ENCODE results near the gene ATP1B4.
"Not testable (repeated sequence)": the region's sequence is repeated elsewhere in the genome, so short reads cannot be mapped to it uniquely, and the experiment has no call there.

The ATP1B4 gene

DNA sequence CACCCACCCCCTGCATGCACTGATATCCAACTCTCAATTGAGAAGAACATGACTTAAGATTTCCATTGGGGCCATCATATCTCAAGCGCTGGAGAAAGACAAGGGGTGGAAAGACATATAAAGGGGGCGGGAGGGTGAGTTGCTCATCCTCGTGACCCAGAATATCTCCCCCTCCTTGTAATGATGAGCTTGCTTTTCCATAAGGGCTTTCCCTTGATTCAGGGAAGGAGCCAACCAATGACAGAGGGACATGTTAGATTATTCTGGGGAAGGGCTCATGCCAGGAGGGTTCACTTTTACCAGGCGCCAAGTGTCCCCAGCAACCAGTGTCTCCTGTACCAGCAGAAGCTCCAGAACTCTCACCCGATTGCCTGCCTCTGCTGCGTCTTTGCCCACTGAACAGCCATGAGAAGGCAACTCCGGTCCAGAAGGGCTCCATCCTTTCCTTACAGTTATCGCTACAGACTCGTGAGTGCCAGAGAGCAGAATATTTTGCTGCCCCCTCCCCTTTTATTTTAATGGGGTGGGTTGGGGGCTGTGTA, at the start of gene ATP1B4:
Gene ATP1B4, plus strand, starts transcription at position 326 of the 542 bp plus-strand sequence. Its CDS starts 80 bp downstream, at position 406.
- DNase-seq: no peak

DNA sequence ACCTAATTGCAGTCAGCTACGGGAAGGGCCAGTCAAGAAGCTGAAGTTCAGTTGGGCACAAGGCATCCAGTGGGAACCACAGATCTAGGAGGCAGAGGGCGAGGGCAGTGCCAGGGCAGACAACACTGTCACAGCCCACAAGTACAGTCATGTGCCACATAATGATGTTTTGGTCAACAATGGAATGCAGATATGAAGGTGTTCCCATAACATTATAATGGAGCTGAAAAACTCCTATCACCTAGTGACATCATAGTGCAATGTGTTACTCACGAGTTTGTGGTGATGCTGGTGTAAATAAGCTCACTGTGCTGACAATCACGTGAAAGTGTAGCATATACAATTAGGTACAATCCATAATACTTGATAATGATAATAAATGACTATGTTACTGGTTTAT, 46.1 kb upstream of the ATP1B4 start:
- DNase-seq: no peak

DNA sequence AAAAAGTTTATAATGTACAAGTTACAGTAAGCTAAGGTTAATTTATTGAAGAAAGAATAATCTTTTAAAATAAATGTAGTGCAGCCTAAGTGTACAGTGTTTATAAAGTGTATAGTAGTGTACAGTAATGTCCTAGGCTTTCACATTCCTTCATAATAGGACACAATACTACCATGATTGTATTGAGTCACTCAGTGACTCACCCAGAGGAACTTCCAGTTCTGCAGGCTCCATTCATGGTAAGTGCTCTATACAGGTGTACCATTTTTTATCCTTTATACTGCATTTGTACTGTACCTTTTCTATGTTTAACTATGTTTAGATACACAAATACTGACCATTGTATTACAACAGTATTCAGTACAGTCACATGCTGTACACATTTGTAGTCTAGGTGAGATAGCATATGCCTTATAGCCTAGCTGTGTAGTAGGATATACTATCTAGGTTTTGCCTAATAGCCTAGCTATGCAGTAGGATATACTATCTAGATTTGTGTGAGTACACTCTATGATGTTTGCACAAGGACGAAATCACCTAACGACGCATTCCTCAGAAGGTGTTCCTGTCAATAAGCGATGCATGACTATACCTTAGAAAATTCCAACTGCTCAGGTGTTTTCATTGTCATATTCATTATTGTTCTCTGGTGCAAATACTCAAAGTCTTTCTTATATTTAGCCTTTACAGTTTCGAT, 45.2 kb upstream of the ATP1B4 start:
- DNase-seq: no peak

DNA sequence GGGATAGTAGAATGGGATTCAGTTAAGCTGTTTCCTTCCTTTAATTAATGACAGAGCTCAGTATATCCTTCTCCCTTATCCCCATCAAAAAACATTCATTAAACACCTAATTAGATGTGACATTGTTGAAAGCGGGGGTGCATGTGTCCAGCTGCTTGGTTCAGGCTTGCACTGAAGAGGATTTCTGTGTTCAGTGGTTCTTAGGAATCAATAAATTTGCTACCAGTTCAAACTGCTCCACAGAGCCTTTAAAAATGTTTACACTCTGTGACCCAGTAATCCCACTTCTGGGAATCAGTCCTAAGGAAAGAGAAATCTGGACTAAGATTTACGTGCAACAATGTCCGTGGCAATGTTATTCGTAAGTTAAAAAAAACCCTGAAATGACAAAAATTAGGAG, 43.5 kb upstream of the ATP1B4 start:
- no peak for DNase-seq

DNA sequence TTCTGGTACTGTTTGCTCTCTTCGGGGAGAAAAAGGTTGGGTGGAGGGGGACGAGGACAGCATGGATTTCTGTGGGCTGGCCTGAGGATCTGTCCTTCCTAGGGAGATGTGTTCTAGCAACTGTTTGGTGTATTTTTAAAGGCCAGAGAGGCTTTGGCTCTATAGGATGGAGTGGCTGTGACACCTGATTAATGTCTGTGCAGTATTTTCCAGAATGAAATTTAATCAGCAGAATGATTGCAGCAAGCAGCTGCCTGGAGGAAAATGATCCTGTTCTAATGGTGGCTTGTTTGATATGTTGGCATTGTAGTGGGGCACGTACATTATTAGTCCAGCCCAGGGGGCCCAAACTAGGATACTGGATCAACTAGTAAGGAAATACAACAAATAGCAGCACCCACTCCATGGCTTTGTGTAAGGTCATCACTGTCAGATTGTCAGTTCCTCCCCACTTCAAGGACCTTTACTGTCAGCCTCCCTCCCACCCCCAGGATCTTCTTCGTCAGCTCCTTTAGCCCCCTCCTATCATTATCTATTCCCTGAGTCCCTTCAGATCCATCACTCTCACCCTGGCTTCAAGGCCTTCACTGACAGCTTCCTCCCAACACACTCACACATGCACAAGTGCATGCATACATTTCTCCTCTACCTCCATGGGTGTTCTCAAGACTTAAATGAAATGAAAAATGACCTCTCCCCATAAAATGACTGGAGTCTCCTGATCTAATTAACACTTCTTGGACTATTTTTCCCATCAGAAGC, 40.2 kb upstream of the ATP1B4 start:
- no peak for DNase-seq

DNA sequence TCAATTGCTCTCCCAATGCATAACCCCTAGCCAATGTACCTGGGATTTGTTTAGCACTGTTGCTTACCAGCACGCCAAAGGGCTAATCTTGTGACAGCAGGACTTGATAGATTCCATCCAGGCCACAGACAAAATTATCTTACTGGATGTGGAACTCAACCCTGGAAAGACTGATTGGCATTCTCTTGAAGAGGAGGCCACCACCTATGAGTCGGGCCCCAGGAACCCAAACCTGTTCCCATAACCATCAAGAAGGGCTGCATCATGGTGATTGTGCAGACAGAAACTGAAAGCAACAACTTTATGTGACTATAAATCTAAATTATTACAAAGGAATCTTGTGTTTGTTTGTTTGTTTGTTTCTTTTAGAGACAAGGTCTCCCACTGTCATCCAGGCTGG, 30.8 kb upstream of the ATP1B4 start:
- no peak for DNase-seq

DNA sequence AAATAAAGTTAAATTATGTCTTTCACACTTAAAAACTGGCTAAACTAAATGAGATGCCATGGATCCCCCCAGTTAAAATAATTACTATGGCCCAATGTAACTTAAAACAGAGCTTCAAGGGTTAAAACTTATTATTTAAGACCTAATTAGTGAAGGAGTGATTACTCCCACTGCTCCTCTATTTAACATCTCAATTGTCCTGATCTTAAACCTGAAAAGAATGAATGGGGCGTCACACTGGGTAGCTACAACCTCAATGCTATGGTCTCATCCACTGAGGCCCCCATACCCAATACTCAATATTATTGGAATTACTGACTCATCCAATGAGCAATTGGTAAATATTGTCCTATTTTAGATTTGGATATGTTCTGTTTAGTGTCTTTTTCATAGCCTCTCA, 29.5 kb upstream of the ATP1B4 start:
- DNase-seq: no peak

DNA sequence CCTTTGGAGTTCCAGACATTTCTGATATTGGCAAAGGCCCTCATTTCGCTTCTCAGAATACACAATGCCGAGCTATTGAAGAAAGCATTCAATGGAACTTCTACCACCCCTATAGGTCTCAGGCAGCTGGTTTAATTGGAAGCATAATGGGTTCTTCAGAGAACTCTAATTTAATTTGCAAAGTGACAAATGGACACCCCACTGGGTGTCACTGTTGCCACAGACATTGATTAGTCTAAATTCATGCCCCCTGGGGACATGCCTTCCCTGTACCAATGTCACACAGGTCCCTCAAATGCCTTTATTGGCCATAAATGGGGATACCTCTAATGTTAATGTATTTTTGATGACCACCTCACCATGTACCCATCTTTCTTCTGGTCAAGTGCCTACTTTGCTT, 27.7 kb upstream of the ATP1B4 start:
- DNase-seq: no peak

DNA sequence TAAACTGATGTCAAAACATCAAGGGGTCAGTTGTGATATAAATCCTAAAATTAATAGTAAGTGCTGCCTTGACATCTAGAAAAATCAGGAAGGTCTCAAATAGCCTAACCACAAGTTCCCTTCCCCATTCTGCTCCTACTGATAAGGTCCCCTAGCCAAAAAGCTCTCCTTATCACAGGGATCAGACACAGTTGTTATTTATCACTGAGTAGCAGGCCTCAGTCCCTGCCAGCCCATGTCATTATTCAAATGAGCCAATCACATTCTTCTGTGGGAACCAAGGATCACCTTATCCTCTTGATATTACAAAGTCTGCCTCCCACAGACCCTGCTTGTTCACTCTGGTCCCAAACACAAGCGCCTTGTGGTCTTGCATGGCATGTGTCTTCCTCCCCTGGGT, 27.3 kb upstream of the ATP1B4 start:
- no peak for DNase-seq

DNA sequence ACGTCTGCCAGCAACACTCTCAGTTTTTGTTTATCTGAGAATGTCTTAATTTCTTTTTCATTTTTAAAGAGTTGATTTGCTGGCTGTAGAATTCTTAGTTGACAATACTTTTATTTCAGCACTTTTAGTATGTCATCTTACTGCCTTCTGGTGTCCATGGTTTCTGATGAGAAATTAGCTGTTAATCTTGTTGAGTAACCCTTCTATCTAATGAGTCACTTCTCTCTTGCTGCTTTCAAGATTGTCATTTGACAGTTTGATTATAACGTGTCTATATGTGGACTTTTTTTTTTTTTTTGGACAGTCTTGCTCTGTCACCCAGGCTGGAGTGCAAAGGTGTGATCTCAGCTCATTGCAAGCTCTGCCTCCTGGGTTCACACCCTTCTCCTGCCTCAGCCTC, 26.6 kb upstream of the ATP1B4 start:
- no peak for DNase-seq

DNA sequence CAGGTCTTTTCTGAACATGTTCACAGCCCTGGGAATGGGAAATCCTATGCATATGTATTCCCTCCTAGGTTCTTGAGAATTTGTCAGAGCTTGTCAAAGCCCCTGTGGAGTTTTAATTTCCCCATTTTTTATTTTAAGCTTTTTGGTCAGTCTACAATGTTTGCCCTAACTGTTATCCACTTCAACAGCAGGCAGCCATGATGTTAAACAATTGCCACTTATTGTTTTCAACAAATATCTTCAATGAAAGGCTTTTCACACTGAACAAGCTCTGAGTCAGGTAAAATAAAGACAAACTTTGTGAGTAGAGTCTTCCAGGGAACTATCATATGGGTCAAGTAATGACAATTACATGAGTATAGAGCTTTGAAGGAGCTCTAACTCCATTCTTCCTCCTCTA, 25.0 kb upstream of the ATP1B4 start:
- DNase-seq: no peak

DNA sequence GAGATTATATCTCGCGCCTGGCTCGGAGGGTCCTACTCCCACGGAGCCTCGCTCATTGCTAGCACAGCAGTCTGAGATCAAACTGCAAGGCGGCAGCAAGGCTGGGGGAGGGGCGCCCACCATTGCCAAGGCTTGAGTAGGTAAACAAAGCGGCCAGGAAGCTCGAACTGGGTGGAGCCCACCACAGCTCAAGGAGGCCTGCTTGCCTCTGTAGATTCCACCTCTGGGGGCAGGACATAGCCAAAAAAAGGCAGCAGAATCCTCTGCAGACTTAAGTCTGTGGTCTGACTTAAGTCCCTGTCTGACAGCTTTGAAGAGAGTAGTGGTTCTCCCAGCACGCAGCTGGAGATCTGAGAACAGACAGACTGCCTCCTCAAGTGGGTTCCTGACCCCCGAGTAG, 17.3 kb upstream of the ATP1B4 start:
- not testable (repeated sequence) for DNase-seq

DNA sequence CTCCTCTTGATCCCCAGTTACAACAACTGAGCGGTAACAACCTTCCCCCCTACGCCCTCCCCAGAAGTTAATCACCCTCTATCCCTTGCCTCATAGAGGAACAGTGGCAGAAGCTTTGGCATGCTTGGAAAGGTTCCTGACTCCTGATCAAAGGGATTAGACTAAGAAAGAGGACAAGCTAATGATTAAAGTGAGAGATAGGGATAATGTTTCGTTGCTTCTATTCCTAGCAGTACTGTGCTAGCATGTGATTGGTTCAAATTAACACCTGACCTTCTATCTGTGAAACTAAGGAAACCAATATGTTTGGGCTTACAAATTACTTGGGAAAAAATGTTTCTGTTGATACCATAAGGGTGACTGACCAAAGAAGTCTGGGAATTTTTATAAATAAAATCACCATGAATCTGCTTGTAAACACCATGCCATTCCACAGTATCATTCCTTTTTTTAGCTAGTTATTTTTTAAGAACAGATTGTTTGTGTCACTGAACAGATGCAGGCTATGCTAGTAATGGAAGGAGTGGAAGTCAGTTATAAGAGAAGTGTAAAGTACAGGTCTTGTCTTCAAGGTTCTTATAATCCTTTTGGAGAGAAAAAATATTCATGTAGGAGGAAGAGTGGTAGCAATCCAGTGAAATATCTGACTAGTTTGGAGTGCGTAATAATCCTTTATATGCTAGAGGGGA, 11.3 kb upstream of the ATP1B4 start:
- no peak for DNase-seq

DNA sequence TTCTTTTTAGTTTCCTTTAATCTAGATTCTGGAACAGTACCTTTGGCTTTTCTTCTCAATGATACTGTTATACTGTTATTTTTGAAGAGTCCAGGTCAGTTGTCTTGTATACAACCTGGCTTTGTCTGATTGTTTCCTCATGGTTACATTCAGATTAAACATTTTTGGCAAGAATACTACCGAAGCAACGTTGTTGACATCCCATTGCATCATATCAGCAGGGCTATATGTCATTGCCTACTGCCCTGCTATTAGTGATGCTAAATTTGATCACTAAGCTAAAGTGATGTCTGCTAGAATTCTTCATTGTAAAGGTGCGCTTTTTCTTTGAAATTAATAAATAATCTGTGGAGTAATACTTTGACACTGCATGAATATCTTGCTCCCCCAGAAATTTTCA, 5.8 kb upstream of the ATP1B4 start:
- DNase-seq: no peak

DNA sequence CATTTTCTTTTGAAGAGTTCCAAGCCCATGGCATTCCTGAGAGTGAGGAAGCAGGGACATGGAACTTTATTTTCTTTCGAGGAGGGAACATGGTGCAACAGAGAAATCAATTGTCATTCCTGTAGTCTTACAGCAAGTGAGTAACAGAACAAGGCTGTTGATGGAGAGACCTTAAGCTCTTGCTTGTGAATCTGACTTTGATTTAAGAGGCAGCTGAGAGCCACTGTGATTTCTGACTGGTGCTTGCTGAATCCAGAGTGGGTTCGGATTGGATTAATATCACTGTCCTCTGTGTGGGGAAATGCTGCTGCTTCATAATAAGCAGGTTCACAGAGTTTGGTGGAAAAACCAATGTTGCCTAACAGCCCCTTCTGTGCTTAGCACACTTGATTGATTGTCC, 4.7 kb upstream of the ATP1B4 start:
- DNase-seq: no peak

DNA sequence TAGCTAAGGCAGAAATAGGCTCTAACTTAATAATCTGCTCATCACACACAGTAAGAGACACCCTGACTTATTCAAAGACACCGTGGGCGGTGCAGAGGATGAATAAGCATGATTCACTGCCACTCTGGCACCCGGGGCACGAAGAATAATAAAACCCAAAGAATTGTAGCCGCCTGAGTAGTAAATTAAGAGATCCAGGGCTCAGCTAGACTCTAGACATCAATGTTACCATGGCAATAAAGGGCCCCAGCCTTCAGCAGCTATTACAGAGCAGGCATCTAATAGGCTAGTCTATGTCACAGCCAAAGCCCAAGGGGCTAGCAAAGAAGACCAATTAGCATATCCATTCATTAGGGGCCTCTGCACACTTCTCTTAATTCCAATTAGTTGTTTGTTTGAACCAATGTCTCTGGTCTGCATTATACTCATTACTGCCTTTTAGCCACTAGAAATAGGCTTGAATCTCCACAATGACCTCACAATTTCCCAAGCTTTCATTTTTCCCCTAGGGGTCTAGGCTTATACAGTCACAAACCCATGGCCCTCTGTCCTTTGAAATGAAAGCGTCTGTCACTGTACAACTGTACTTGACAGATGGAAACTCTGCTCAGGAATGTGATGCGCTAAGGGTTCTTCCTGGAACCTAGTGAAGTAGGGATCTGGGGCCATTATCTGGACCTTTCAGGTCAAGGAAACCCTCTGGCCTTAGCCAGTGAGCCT, 3.0 kb upstream of the ATP1B4 start:
- DNase-seq: no peak

DNA sequence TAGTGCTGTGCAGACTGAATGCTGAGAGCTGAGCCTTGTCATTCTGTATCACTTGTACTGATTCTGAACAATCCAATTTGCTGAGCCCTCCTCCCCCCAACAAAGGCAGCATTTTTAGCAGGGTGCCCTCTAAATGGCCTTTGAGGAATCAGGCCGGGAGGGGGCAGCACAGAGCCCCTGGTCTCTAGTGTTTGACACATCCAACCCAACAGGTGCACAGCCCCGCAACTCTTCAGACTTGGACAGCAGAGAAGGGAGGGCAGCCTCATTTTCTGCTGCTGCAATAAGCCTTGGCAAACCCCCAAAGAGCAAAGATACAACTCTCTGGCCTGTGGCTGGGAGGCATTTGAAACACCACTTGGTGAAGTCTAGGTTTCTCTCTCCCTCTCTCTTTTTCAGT, 3.4 kb downstream of the ATP1B4 start:
- DNase-seq: no peak

DNA sequence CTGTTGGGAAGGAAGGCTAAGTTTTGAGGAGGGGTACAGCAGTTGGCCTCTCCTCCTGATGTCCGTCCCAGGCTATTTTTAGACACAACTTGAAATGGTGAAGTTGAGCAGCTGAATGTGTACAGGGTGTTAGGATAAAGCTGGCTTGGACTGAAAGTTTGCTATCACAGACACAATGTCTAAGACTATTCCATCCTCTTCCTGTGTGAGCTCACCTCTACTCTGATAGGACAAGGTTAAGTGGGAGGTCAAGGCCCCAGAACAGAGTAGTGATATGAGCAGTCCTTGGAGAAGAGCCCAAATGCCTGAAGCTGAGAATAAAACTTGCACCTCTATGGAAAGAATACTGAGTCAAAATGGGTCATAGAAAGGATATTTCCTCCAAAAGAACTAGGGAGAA, 4.1 kb downstream of the ATP1B4 start:
- DNase-seq: no peak

DNA sequence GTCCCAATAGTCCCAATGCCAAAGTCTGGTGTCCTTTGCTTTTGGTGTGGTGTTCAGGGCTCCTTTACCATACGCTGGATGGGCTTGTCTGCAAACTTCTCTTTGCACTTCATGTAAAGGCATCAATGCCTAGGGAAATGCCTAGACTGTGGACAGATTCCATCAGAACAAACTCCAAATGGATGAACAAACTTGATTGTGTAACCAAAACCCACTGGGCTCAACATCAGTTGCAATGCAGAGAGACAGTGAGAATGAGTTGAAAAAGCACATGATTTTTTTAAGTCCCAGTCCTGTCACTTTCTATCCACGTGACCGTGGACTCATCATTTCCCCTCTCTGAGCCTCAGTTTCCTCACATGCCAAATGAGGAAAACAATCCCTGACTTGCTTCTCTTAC, 4.9 kb downstream of the ATP1B4 start:
- DNase-seq: no peak

DNA sequence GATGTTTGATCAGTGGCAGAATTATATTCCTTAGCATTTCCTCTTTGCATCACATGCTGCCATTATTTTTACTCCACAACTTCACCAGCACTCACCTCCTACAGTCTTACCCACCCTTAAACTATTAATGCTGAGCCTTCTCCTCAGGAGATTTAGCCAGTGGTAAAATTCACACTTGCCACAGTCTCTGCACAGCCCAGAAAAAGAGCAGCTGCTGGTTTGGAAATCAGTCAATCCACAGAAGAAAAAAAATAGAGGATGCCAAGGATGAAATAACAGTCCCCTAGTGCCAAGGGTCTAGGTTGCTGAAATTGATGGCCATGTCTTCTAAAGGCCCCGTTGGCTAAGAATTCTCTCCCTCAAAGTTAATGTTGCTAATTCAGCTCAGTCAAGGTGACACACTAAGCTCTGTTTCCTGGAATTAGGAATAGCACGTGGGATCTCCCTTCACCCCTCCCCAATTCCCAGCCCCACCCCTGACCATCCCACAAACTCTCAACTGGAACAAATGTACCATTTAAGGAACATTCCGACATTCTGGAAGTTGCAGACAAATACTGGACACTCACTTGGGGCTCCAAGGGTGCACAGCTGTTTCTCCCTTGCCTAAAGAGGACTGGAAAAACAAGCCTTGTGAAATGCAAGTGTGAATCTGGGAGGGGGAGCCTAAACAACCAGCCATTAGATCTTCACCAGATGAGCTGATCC, 5.7 kb downstream of the ATP1B4 start:
- no peak for DNase-seq

DNA sequence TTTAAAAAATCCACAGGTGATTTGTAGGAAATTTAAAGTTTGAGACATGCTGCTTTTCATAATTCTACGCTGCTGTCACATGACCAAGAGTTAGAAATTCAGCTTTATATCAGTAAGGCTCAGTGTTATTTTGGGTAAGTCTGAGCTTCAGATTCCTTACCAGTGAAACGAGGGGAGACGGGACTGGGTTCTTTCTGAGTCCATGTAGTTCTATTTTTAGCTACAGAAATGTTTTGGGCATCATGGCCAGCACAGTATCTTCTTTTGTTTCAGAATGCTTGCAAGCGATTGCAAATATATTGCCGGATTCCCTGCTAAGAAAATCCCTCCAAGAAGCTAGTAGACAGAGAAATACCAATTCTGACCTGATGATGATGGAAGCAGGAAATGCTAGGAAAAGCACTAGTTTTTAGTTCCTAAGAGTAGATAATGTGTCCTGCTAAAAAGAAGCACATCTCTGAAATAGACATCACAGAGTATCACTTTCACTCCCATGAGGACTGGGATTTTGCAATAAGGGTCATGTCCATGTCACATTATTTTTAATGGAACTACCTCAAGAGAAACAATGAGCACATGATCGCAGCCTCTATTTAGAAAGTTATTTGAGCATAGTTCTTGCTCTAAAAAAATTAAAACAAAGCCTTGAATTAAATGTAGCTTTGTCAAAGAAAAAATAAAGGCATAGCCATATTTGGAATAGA, 10.9 kb downstream of the ATP1B4 start:
- no peak for DNase-seq

DNA sequence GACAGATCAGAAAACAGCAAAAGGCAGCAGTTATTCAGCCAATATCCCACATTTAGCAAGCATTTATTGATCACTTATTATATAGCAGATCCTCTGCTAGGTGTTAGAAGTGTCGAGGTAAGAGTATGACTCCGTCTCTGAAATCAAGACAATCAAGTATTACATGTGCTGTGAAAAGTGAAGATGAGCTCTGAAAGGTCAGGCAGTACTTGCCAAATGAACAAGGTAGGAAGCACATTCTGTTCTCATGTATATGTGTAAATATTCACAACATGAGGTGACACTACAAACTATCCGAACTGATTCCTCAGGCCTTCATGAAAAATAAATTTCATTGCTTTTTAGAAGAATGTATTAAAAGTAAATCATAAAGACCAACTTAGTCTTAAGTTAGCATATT, 15.3 kb downstream of the ATP1B4 start:
- DNase-seq: no peak

Data from midbrain (tissue), 1 donor.